H9 (cell line): ENCODE results near the gene AFDN. TPM values are rescaled to one million over a fixed set of nuclear protein-coding genes. Genes with fewer than 3 reads are reported as not detected.

ENCODE experiments used
- DNase-seq: peaks from one replicate; pipeline ENCODE4 v3.0.0-alpha.2; 2017
- H2AFZ ChIP-seq: one replicate; pipeline ENCODE4 v1.6.1; 2013; ENCODE audit warnings: mild to moderate bottlenecking, low read length, control low read depth, moderate library complexity
- H2AK5ac ChIP-seq: 2 replicates; pipeline ENCODE4 v1.6.1; 2013; ENCODE audit warnings: low read length, control low read depth, mixed read lengths; ENCODE audit not compliant: insufficient read length
- H2BK120ac ChIP-seq: one replicate; pipeline ENCODE4 v1.6.1; 2013; ENCODE audit warnings: low read depth, mild to moderate bottlenecking, low read length, control low read depth, inconsistent platforms; ENCODE audit not compliant: poor library complexity, severe bottlenecking
- H2BK12ac ChIP-seq: 2 replicates; pipeline ENCODE4 v1.6.1; 2013; ENCODE audit warnings: low read length, control low read depth, mixed read lengths, low read depth; ENCODE audit not compliant: insufficient read length
- H2BK15ac ChIP-seq: 2 replicates; pipeline ENCODE4 v1.6.1; 2013; ENCODE audit warnings: low read depth, low read length, control low read depth
- H2BK20ac ChIP-seq: one replicate; pipeline ENCODE4 v1.6.1; 2013; ENCODE audit warnings: low read depth, mild to moderate bottlenecking, low read length, control low read depth, inconsistent platforms; ENCODE audit not compliant: poor library complexity, severe bottlenecking
- H2BK5ac ChIP-seq: 2 replicates; pipeline ENCODE4 v1.6.1; 2013; ENCODE audit warnings: low read length, control low read depth, mixed read lengths; ENCODE audit not compliant: insufficient read length
- H3K14ac ChIP-seq: 2 replicates; pipeline ENCODE4 v1.6.1; 2013; ENCODE audit warnings: low read length, control low read depth; ENCODE audit not compliant: insufficient read depth
- H3K18ac ChIP-seq: 2 replicates; pipeline ENCODE4 v1.6.1; 2013; ENCODE audit warnings: low read depth, mild to moderate bottlenecking, mixed read lengths, low read length, control low read depth; ENCODE audit not compliant: insufficient read length
- H3K23ac ChIP-seq: 2 replicates; pipeline ENCODE4 v1.6.1; 2013; ENCODE audit warnings: low read length, control low read depth, mixed read lengths, low read depth; ENCODE audit not compliant: insufficient read length
- H3K23me2 ChIP-seq: 2 replicates; pipeline ENCODE4 v1.6.1; 2013; ENCODE audit warnings: low read depth, mild to moderate bottlenecking, mixed read lengths, low read length, control low read depth; ENCODE audit not compliant: insufficient read length, poor library complexity, severe bottlenecking
- H3K27ac ChIP-seq: 2 replicates; pipeline ENCODE4 v1.5.1; 2013; ENCODE audit warnings: low read length, control low read depth, mixed read lengths, low read depth; ENCODE audit not compliant: insufficient read length
- H3K27me3 ChIP-seq: 2 replicates; pipeline ENCODE4 v1.6.1; 2013; ENCODE audit warnings: low read length, control low read depth, inconsistent platforms; ENCODE audit not compliant: insufficient read depth
- H3K4ac ChIP-seq: 2 replicates; pipeline ENCODE4 v1.6.1; 2013; ENCODE audit warnings: low read depth, mild to moderate bottlenecking, control low read depth, inconsistent platforms, low read length, moderate library complexity
- H3K4me1 ChIP-seq: 2 replicates; pipeline ENCODE4 v1.6.1; 2013; ENCODE audit warnings: low read length, control low read depth, inconsistent platforms; ENCODE audit not compliant: insufficient read depth
- H3K4me2 ChIP-seq: 2 replicates; pipeline ENCODE4 v1.6.1; 2013; ENCODE audit warnings: low read length, control low read depth, mixed read lengths; ENCODE audit not compliant: insufficient read length, insufficient read depth
- H3K56ac ChIP-seq: 2 replicates; pipeline ENCODE4 v1.6.1; 2013; ENCODE audit warnings: low read depth, mild to moderate bottlenecking, mixed read lengths, low read length, control low read depth; ENCODE audit not compliant: insufficient read length
- H3K79me1 ChIP-seq: 2 replicates; pipeline ENCODE4 v1.6.1; 2013; ENCODE audit warnings: low read depth, mild to moderate bottlenecking, moderate library complexity, low read length, control low read depth, inconsistent platforms; ENCODE audit not compliant: insufficient read depth, poor library complexity, severe bottlenecking
- H3K79me2 ChIP-seq: 2 replicates; pipeline ENCODE4 v1.6.1; 2013; ENCODE audit warnings: low read length, control low read depth, inconsistent platforms; ENCODE audit not compliant: insufficient read depth
- H3K9ac ChIP-seq: 2 replicates; pipeline ENCODE4 v1.6.1; 2013; ENCODE audit warnings: low read length, control low read depth, mixed read lengths; ENCODE audit not compliant: insufficient read length; ENCODE audit errors: extremely low read depth
- H3K9me3 ChIP-seq: one replicate; pipeline ENCODE4 v1.6.1; 2013; ENCODE audit warnings: low read depth, low read length, inconsistent platforms; ENCODE audit not compliant: control insufficient read depth
- H3T11ph ChIP-seq: one replicate; pipeline ENCODE4 v1.6.1; 2013; ENCODE audit warnings: mild to moderate bottlenecking, low read length, control low read depth, inconsistent platforms
- H4K20me1 ChIP-seq: one replicate; pipeline ENCODE4 v1.6.1; 2013; ENCODE audit not compliant: control insufficient read depth, insufficient read length, insufficient read depth
- H4K5ac ChIP-seq: 2 replicates; pipeline ENCODE4 v1.6.1; 2013; ENCODE audit warnings: low read depth, mild to moderate bottlenecking, mixed read lengths, low read length, control low read depth; ENCODE audit not compliant: insufficient read length
- H4K8ac ChIP-seq: replicated peaks from 2 replicates; pipeline ENCODE4 v1.6.1; 2013; ENCODE audit warnings: low read length, control low read depth, mixed read lengths, low read depth; ENCODE audit not compliant: insufficient read length
- H4K91ac ChIP-seq: 2 replicates; pipeline ENCODE4 v1.6.1; 2013; ENCODE audit warnings: low read depth, mild to moderate bottlenecking, moderate library complexity, mixed read lengths, low read length, control low read depth; ENCODE audit not compliant: insufficient read length
- H3K27ac Mint-ChIP-seq, 3 experiments: 2 replicates in 2 of 3; 3 replicates in 1 of 3; pipeline ENCODE4 v1.8.0; 2020 to 2021; ENCODE audit warnings: mixed read lengths in 3 of 3, mild to moderate bottlenecking in 1 of 3, moderate library complexity in 1 of 3
- H3K27me3 Mint-ChIP-seq: 2 replicates; pipeline ENCODE4 v1.8.0; 2021; ENCODE audit warnings: low read depth, mild to moderate bottlenecking, moderate library complexity, mixed read lengths
- H3K36me3 Mint-ChIP-seq, 3 experiments: 2 replicates in 2 of 3; 3 replicates in 1 of 3; pipeline ENCODE4 v1.8.0; 2020 to 2021; ENCODE audit warnings: low read depth in 3 of 3, mixed read lengths in 3 of 3; ENCODE audit not compliant: insufficient read depth in 1 of 3
- H3K4me1 Mint-ChIP-seq, 2 experiments: 2 replicates each; pipeline ENCODE4 v1.8.0; 2020; ENCODE audit warnings: mixed read lengths in 2 of 2
- H3K4me3 Mint-ChIP-seq, 2 experiments: 2 replicates in 1 of 2; 3 replicates in 1 of 2; pipeline ENCODE4 v1.8.0; 2020 to 2021; ENCODE audit warnings: mild to moderate bottlenecking in 2 of 2, mixed read lengths in 2 of 2, moderate library complexity in 1 of 2
- H3K9me3 Mint-ChIP-seq, 2 experiments: 2 replicates in 1 of 2; 3 replicates in 1 of 2; pipeline ENCODE4 v1.8.0; 2020; ENCODE audit warnings: mild to moderate bottlenecking in 2 of 2, mixed read lengths in 2 of 2, moderate library complexity in 1 of 2
- CTCF ChIP-seq: fragments of 200-600 bp; sonication (generic); conservative IDR thresholded peaks from 3 replicates; pipeline ENCODE4 v1.8.0; 2021; ENCODE audit warnings: antibody characterized with exemption, mild to moderate bottlenecking
- WGBS: extraction: QIAGEN DNeasy Blood & Tissue Kit; methylation state at CpG from one replicate; pipeline ENCODE4 v1.1.7; 2013; ENCODE audit warnings: missing lambda C conversion rate, low lambda C conversion rate, mixed read lengths; ENCODE audit not compliant: insufficient read length; ENCODE audit errors: extremely low coverage; 5-methylcytosine and 5-hydroxymethylcytosine counted together
- total RNA-seq: library from RNA; stranded (reverse); gene quantifications from 2 replicates; pipeline ENCODE4 v1.2.1, GENCODE V29; 2021

AFDN gene
- total RNA-seq, 1 experiment from 2014 or later, result 157 TPM

GRCh38 chr6:167794161-167795157, 32.3 kb upstream of the AFDN start:
- no peak overlapping the region for H2AK5ac ChIP-seq
- Mint-ChIP-seq H3K36me3 (no peaks in the 10 kb centered on the region), H3K27ac (no peak overlapping the region), H3K4me1 (peaks cover 10 to 19% of the 10 kb centered on the region in 2 experiments), H3K9me3 (no peaks in the 10 kb centered on the region; a peak in 1 of 5 replicates), H3K4me3 (no peak overlapping the region; a peak in 1 of 5 replicates), H3K27me3 (peaks cover 1% of the 10 kb centered on the region; the same call in 1 of the 2 replicates)
- no peak overlapping the region for H2BK15ac ChIP-seq
- H2BK20ac ChIP-seq, result no peak overlapping the region
- H3K9me3 ChIP-seq, result no peaks in the 10 kb centered on the region
- H3K27me3 ChIP-seq, result no peaks in the 10 kb centered on the region
- no peak overlapping the region for H3K4me2 ChIP-seq
- H3K23me2 ChIP-seq, result no peaks in the 10 kb centered on the region
- no peak overlapping the region for H3K9ac ChIP-seq
- H3K79me2 ChIP-seq, result no peaks in the 10 kb centered on the region
- H4K8ac ChIP-seq, result no peak overlapping the region
- H4K20me1 ChIP-seq, result no peaks in the 10 kb centered on the region
- DNase-seq, result no peak
- no peak overlapping the region for H2AFZ ChIP-seq
- H2BK12ac ChIP-seq, result no peak overlapping the region
- no peak overlapping the region for H4K5ac ChIP-seq
- H3K56ac ChIP-seq, result no peak overlapping the region
- no peak overlapping the region for H4K91ac ChIP-seq
- H3K4me1 ChIP-seq, result no peaks in the 10 kb centered on the region
- no peak overlapping the region for H3K27ac ChIP-seq
- H2BK5ac ChIP-seq, result no peak overlapping the region
- H3K14ac ChIP-seq, result no peak overlapping the region
- no peak overlapping the region for H2BK120ac ChIP-seq
- no peak overlapping the region for H3T11ph ChIP-seq
- H3K79me1 ChIP-seq, result no peaks in the 10 kb centered on the region
- TF ChIP-seq CTCF, result no peak
- no CpG with 5 or more reads among the region's 18 CpGs for WGBS
- H3K4ac ChIP-seq, result no peak overlapping the region
- no peak overlapping the region for H3K18ac ChIP-seq
- H3K23ac ChIP-seq, result no peak overlapping the region
